ENCODE measurements around the gene ASAP2.

Gene ASAP2

GRCh38 chr2:9410108-9410507 is 203.5 kb downstream of the ASAP2 start:
- FAIRE-seq, result no peak

- no peak for FAIRE-seq
These were observed 206.2 kb downstream of the ASAP2 start for GRCh38 chr2:9412781-9413180.

GRCh38 chr2:9415516-9416169 is 209.0 kb downstream of the ASAP2 start:
- no peak for FAIRE-seq

GRCh38 chr2:9416267-9416961 is 209.8 kb downstream of the ASAP2 start:
- no peak for FAIRE-seq

GRCh38 chr2:9416962-9417316 is 210.3 kb downstream of the ASAP2 start:
- FAIRE-seq, result no peak

GRCh38 chr2:9417725-9418124 is 211.1 kb downstream of the ASAP2 start:
- FAIRE-seq, result no peak

- FAIRE-seq, result no peak
These were observed 212.1 kb downstream of the ASAP2 start for GRCh38 chr2:9418746-9419145.

GRCh38 chr2:9419541-9419940 is 212.9 kb downstream of the ASAP2 start:
- FAIRE-seq, result no peak

- FAIRE-seq, result no peak
These were observed 213.9 kb downstream of the ASAP2 start for GRCh38 chr2:9420495-9420894.

- no peak for FAIRE-seq
These were observed 215.9 kb downstream of the ASAP2 start for GRCh38 chr2:9422321-9423099.

- peak; percentile 91 for FAIRE-seq
These were observed 216.7 kb downstream of the ASAP2 start, which contains the start of the genes CPSF3 and ITGB1BP1 for GRCh38 chr2:9423100-9423921. TSS of gene CPSF3 (plus strand) at chr2:9423654. CDS start at chr2:9423774, 120 bp downstream. TSS of gene ITGB1BP1 (minus strand) at chr2:9423528. CDS start at chr2:9418697, 4,831 bp downstream.

GRCh38 chr2:9423922-9424272 is 217.3 kb downstream of the ASAP2 start:
- no peak for FAIRE-seq

- FAIRE-seq, result no peak
These were observed 218.0 kb downstream of the ASAP2 start for GRCh38 chr2:9424447-9425164.

GRCh38 chr2:9428965-9429577 is 222.5 kb downstream of the ASAP2 start:
- FAIRE-seq, result no peak

GRCh38 chr2:9430316-9431293 is 224.0 kb downstream of the ASAP2 start:
- no peak for FAIRE-seq

- no peak for FAIRE-seq
These were observed 227.9 kb downstream of the ASAP2 start for GRCh38 chr2:9434489-9434888.

GRCh38 chr2:9439536-9439935 is 232.9 kb downstream of the ASAP2 start:
- FAIRE-seq, result no peak

GRCh38 chr2:9440058-9440727 is 233.6 kb downstream of the ASAP2 start:
- peak; percentile 3 for FAIRE-seq

GRCh38 chr2:9441556-9441955 is 234.9 kb downstream of the ASAP2 start:
- FAIRE-seq, result no peak

- FAIRE-seq, result no peak
These were observed 236.9 kb downstream of the ASAP2 start for GRCh38 chr2:9443526-9443925.

Measured in TTC549 (cell line).